Activated CD4-positive, alpha-beta T cell treated with anti-CD3 and anti-CD28 coated beads, Interleukin-2, amount 50 U/mL, for 48 hours (primary cell): ENCODE data around the gene KDELR3.

Source experiments
- DNase-seq, 2 experiments: peaks; one replicate each; pipeline ENCODE4 v3.0.0-alpha.2; 2020

Gene KDELR3

GRCh38 chr22:38523029-38523428 lies 55.1 kb downstream of the KDELR3 start:
- DNase-seq: no peak

GRCh38 chr22:38523479-38523878 lies 55.6 kb downstream of the KDELR3 start:
- DNase-seq: no peak

GRCh38 chr22:38524429-38524828 lies 56.5 kb downstream of the KDELR3 start:
- no peak for DNase-seq

- DNase-seq: no peak
These were observed 63.5 kb downstream of the KDELR3 start for GRCh38 chr22:38531251-38531938.
